Fibroblast of skin of back (primary cell): ENCODE results near the gene TANC1.

Experiments used
- DNase-seq: peaks from one replicate; pipeline ENCODE4 v3.0.0-alpha.2; 2013

Gene TANC1

GRCh38 chr2:159144776-159145614, 176.6 kb downstream of the TANC1 start:
- no peak for DNase-seq

- no peak for DNase-seq
Observed at GRCh38 chr2:159145745-159146354, 177.4 kb downstream of the TANC1 start.

GRCh38 chr2:159146996-159147666, 178.7 kb downstream of the TANC1 start:
- DNase-seq: no peak

GRCh38 chr2:159147690-159148089, 179.2 kb downstream of the TANC1 start:
- no peak for DNase-seq

GRCh38 chr2:159148901-159149300, 180.5 kb downstream of the TANC1 start:
- DNase-seq: no peak

- no peak for DNase-seq
Observed at GRCh38 chr2:159149747-159150146, 181.3 kb downstream of the TANC1 start.

GRCh38 chr2:159150280-159150746, 181.9 kb downstream of the TANC1 start:
- peak; percentile 30 for DNase-seq

GRCh38 chr2:159151198-159152127, 183.0 kb downstream of the TANC1 start:
- no peak for DNase-seq

- DNase-seq: no peak
Observed at GRCh38 chr2:159152128-159152778, 183.8 kb downstream of the TANC1 start.

GRCh38 chr2:159153063-159153462, 184.6 kb downstream of the TANC1 start:
- DNase-seq: no peak

- no peak for DNase-seq
Observed at GRCh38 chr2:159153463-159153862, 185.0 kb downstream of the TANC1 start.

- no peak for DNase-seq
Observed at GRCh38 chr2:159153951-159154350, 185.5 kb downstream of the TANC1 start.

GRCh38 chr2:159154366-159154765, 185.9 kb downstream of the TANC1 start:
- no peak for DNase-seq

GRCh38 chr2:159155320-159155719, 186.9 kb downstream of the TANC1 start:
- no peak for DNase-seq

- DNase-seq: no peak
Observed at GRCh38 chr2:159155791-159156190, 187.4 kb downstream of the TANC1 start.

GRCh38 chr2:159156834-159157233, 188.4 kb downstream of the TANC1 start:
- no peak for DNase-seq

GRCh38 chr2:159157361-159158209, 189.1 kb downstream of the TANC1 start:
- DNase-seq: no peak

GRCh38 chr2:159160412-159160811, 192.0 kb downstream of the TANC1 start:
- DNase-seq: no peak

- no peak for DNase-seq
Observed at GRCh38 chr2:159160954-159161353, 192.5 kb downstream of the TANC1 start.

GRCh38 chr2:159163930-159164329, 195.5 kb downstream of the TANC1 start:
- DNase-seq: no peak

GRCh38 chr2:159164457-159164911, 196.0 kb downstream of the TANC1 start:
- no peak for DNase-seq
